CD4-positive, alpha-beta T cell (primary cell): ENCODE data around the gene NKAPD1. TPM values are rescaled to one million over a fixed set of nuclear protein-coding genes. Genes with fewer than 3 reads are reported as not detected.

ENCODE experiments used
- ATAC-seq: fragments of 200-7000 bp; cut with Tn5 transposase; one replicate; pipeline ENCODE4 v1.10.0; 2022; ENCODE audit warnings: mild to moderate bottlenecking; ENCODE audit not compliant: poor library complexity
- CTCF ChIA-PET: fragments of 350-600 bp; sonication (Branson Sonifier 250); formaldehyde crosslinking; loops from one replicate; lab custom pipeline; 2021; ENCODE audit warnings: antibody characterized with exemption, inconsistent platforms; lab: Charles Lee
- POLR2A ChIA-PET: fragments of 350-600 bp; sonication (Branson Sonifier 250); formaldehyde crosslinking; loops from one replicate; lab custom pipeline; 2021; ENCODE audit warnings: antibody characterized with exemption, inconsistent platforms; lab: Charles Lee
- DNase-seq, 14 experiments: peaks; one replicate each; pipeline ENCODE4 v3.0.0-alpha.2; 2013 to 2020; ENCODE audit warnings: mixed read lengths in 2 of 14
- H3K27ac ChIP-seq, 2 donors: one replicate each; pipeline versions ENCODE4 v1.5.1 to v1.7.0; 2013; ENCODE audit warnings: low read length in 2 of 2, low read depth in 1 of 2, mild to moderate bottlenecking in 1 of 2
- H3K27me3 ChIP-seq, 2 experiments: 1 replicate in 1 of 2; 2 replicates in 1 of 2; pipeline versions ENCODE4 v1.6.1 to v1.7.0; 2013; ENCODE audit warnings: low read length in 2 of 2, control low read depth in 1 of 2, mild to moderate bottlenecking in 1 of 2, moderate library complexity in 1 of 2; ENCODE audit not compliant: insufficient read depth in 2 of 2, control insufficient read depth in 1 of 2
- H3K36me3 ChIP-seq: one replicate; pipeline ENCODE4 v1.6.1; 2013; ENCODE audit warnings: low read length, control low read depth; ENCODE audit not compliant: insufficient read depth
- H3K4me1 ChIP-seq: one replicate; pipeline ENCODE4 v1.6.1; 2013; ENCODE audit warnings: low read length, control low read depth; ENCODE audit not compliant: insufficient read depth
- H3K4me3 ChIP-seq: one replicate; pipeline ENCODE4 v1.5.1; 2013; ENCODE audit warnings: mild to moderate bottlenecking, low read length, moderate library complexity
- H3K9me3 ChIP-seq, 2 experiments: 1 replicate in 1 of 2; 2 replicates in 1 of 2; pipeline versions ENCODE4 v1.6.1 to v1.7.0; 2013; ENCODE audit warnings: low read length in 2 of 2, mild to moderate bottlenecking in 2 of 2, control low read depth in 1 of 2, moderate library complexity in 1 of 2; ENCODE audit not compliant: control insufficient read depth in 1 of 2, insufficient read depth in 1 of 2
- H3K27ac Mint-ChIP-seq: one replicate; pipeline ENCODE4 v1.8.0; 2020; ENCODE audit warnings: mixed read lengths
- H3K27me3 Mint-ChIP-seq: one replicate; pipeline ENCODE4 v1.8.0; 2021; ENCODE audit warnings: mixed read lengths
- H3K36me3 Mint-ChIP-seq: one replicate; pipeline ENCODE4 v1.8.0; 2021; ENCODE audit warnings: low read depth, mixed read lengths
- H3K4me1 Mint-ChIP-seq: one replicate; pipeline ENCODE4 v1.8.0; 2021; ENCODE audit warnings: low read depth, mixed read lengths
- H3K4me3 Mint-ChIP-seq: one replicate; pipeline ENCODE4 v1.8.0; 2020; ENCODE audit warnings: mild to moderate bottlenecking, mixed read lengths
- H3K9me3 Mint-ChIP-seq: one replicate; pipeline ENCODE4 v1.8.0; 2020; ENCODE audit warnings: mixed read lengths
- CTCF ChIP-seq: fragments of 200-600 bp; IDR thresholded peaks from one replicate; pipeline ENCODE4 v1.8.0; 2022; ENCODE audit warnings: antibody characterized with exemption, mild to moderate bottlenecking
- intact Hi-C, 2 experiments: fragments of 100-400 bp; cut with DNase I in 1 of 2; cut with micrococcal nuclease in 1 of 2; formaldehyde crosslinking; loops; one replicate each; pipeline versions ENCODE4 v1.15.1 to v1.9.0; 2023 to 2025; cut with DNase I, micrococcal nuclease
- polyA plus RNA-seq, 2 donors: library from polyadenylated mRNA; unstranded; fragments of 120-200 nt; gene quantifications; one replicate each; pipeline ENCODE4 v1.2.1, GENCODE V29; 2013
- total RNA-seq, 174 experiments: library from RNA in 2 of 174; stranded (reverse) in 2 of 174; gene quantifications; one replicate each; pipeline ENCODE4 v1.2.3 and lab custom pipeline; 2021 to 2026

NKAPD1 gene
- total RNA-seq = 10 to 100 TPM; 14.8 to 16.0 TPM
- 19.6 TPM for polyA plus RNA-seq (2013, experiment 1 of 2)
- 20.2 TPM for polyA plus RNA-seq (2013, experiment 2 of 2)
- 23.2 to 112 (median 60.6) reads per million in 172 experiments for total RNA-seq (lab: John Stamatoyannopoulos, UW)

GRCh38 chr11:112073941-112074811 is at the start of gene NKAPD1, which contains the start of gene PIH1D2:
TSS of gene NKAPD1 (plus strand) at chr11:112074299. CDS start at chr11:112075575, 1,276 bp downstream.
TSS of gene PIH1D2 (minus strand) at chr11:112074017. CDS start at chr11:112073174, 843 bp downstream.
- H3K9me3 Mint-ChIP-seq = no peaks in the 10 kb centered on the region
- peak within 1 kb of the TSS; percentile 78 for H3K27ac Mint-ChIP-seq
- H3K4me1 Mint-ChIP-seq = peaks cover 36% of the 10 kb centered on the region
- peak within 1 kb of the TSS; percentile 97 for H3K4me3 Mint-ChIP-seq
- ChIA-PET POLR2A (interaction anchor here (0.7 to 5.1 kb wide), 3 partner anchors 10 to 13 kb away, joined by 3 to 36 read pairs (median 3); partner anchors contain the start of genes SDHD and TIMM8B), CTCF (interaction anchor here (1.1 kb wide), 2 partner anchors 13 to 142 kb away, joined by 3 to 4 read pairs; partner anchors contain the start of genes SDHD and TIMM8B)
- ATAC-seq (peak; percentile 87), DNase-seq (peak; percentile 65 to 92 (median 74))
- no peaks in the 10 kb centered on the region for H3K27me3 ChIP-seq
- H3K27ac ChIP-seq = peak within 1 kb of the TSS; percentile 70 to 73
- H3K9me3 ChIP-seq = no peaks in the 10 kb centered on the region
- intact Hi-C loops = loop anchor here (1.0 to 10.0 kb wide), 7 partner anchors 12 to 1701 kb away; partner anchors contain the start of genes CFAP68 (in 2 of the 2), DLAT (in 2 of the 2), FDXACB1 (in 2 of the 2) and SDHD (in 2 of the 2)
- peaks cover 42% of the 10 kb centered on the region for H3K36me3 Mint-ChIP-seq
- peaks cover 13% of the 10 kb centered on the region for H3K4me1 ChIP-seq
- H3K4me3 ChIP-seq = peak within 1 kb of the TSS; percentile 80
- no peak for TF ChIP-seq CTCF
- H3K36me3 ChIP-seq = peaks cover 28% of the 10 kb centered on the region
- H3K27me3 Mint-ChIP-seq = peaks cover 27% of the 10 kb centered on the region

- DNase-seq (peak; percentile 60 to 91 (median 75)), ATAC-seq (peak; percentile 86)
- TF ChIP-seq CTCF = no peak
- intact Hi-C loops = loop anchor here (1.0 to 5.0 kb wide), 8 partner anchors 47 to 146 kb away; partner anchors contain the start of genes NKAPD1 (in 2 of the 2), PIH1D2 (in 2 of the 2), SDHD (in 2 of the 2) and TIMM8B (in 2 of the 2)
- H3K27me3 ChIP-seq = no peaks in the 10 kb centered on the region
- Mint-ChIP-seq H3K9me3 (no peaks in the 10 kb centered on the region), H3K27ac (peak within 1 kb of the TSS; percentile 98), H3K4me1 (peaks cover 43% of the 10 kb centered on the region), H3K4me3 (peak within 1 kb of the TSS; percentile 100), H3K27me3 (no peaks in the 10 kb centered on the region), H3K36me3 (peaks cover 40% of the 10 kb centered on the region)
- CTCF ChIA-PET = no interaction called here
- peak within 1 kb of the TSS; percentile 85 for H3K4me3 ChIP-seq
- H3K36me3 ChIP-seq = peaks cover 15% of the 10 kb centered on the region
- H3K27ac ChIP-seq = peak within 1 kb of the TSS; percentile 78 to 84
- peaks cover 10% of the 10 kb centered on the region for H3K4me1 ChIP-seq
- POLR2A ChIA-PET = interaction anchor here (0.7 to 2.1 kb wide), 4 partner anchors 15 to 153 kb away, joined by 3 to 8 read pairs (median 3); partner anchors contain the start of gene ALG9
- no peaks in the 10 kb centered on the region for H3K9me3 ChIP-seq
Observed at GRCh38 chr11:112024773-112025678, 49.1 kb upstream of the NKAPD1 start, which contains the start of gene DLAT. TSS of gene DLAT (plus strand) at chr11:112025408. CDS start at chr11:112025473, 65 bp downstream.
